Stimulated activated naive CD4-positive, alpha-beta T cell treated with Interleukin-2 at 50 U/mL for 16 hours (primary cell): ENCODE data around the gene SF3B2.
"Not testable (repeated sequence)": the region's sequence is repeated elsewhere in the genome, so short reads cannot be mapped to it uniquely, and the experiment has no call there.

ENCODE experiments used
- DNase-seq: peaks from one replicate; lab custom pipeline; 2025; lab: John Stamatoyannopoulos, UW

The SF3B2 gene

GRCh38 chr11:66111158-66111557, 59.0 kb downstream of the SF3B2 start:
- no peak for DNase-seq

- DNase-seq, result no peak
Measured at GRCh38 chr11:66112041-66112491, 59.9 kb downstream of the SF3B2 start.

- DNase-seq, result no peak
Measured at GRCh38 chr11:66112601-66113499, 60.7 kb downstream of the SF3B2 start.

GRCh38 chr11:66114957-66115356, 62.8 kb downstream of the SF3B2 start:
- not testable (repeated sequence) for DNase-seq

GRCh38 chr11:66115638-66116301, 63.6 kb downstream of the SF3B2 start:
- no peak for DNase-seq

- DNase-seq, result no peak
Measured at GRCh38 chr11:66116576-66117361, 64.6 kb downstream of the SF3B2 start.

GRCh38 chr11:66118847-66119246, 66.7 kb downstream of the SF3B2 start:
- no peak for DNase-seq
